GM12878 (cell line): ENCODE data around the gene UST. TPM values are rescaled to one million over a fixed set of nuclear protein-coding genes. Genes with fewer than 3 reads are reported as not detected.

Experiments
- POLR2A ChIP-seq: IDR thresholded peaks from 2 replicates; pipeline ENCODE4 v1.6.1; 2011; ENCODE audit warnings: low read depth, mild to moderate bottlenecking, low read length
- ZNF217 ChIP-seq: fragments of 450-650 bp; IDR thresholded peaks from 2 replicates; pipeline ENCODE4 v1.6.1; 2017; ENCODE audit warnings: antibody characterized with exemption, mild to moderate bottlenecking
- polyA plus RNA-seq, 11 experiments: library from polyadenylated mRNA; depleted of rRNA in 4 of 11; unstranded in 6 of 11; stranded (reverse) in 5 of 11; fragments of >200 nt; fragmentation: Nextera tagmentation in 4 of 11; fragmentation: Illumina TruSeq in 1 of 11; extraction: Ambion mirVana in 4 of 11; extraction: Trizol in 1 of 11; gene quantifications; 1 replicate in 1 of 11; 2 replicates in 10 of 11; pipeline versions ENCODE4 v1.2.1 to v1.2.3, GENCODE V29; 2011 to 2016; ENCODE audit warnings: inconsistent platforms in 2 of 11, missing spikeins in 2 of 11, low read depth in 1 of 11
- total RNA-seq, 4 experiments: library from RNA; depleted of rRNA in 3 of 4; stranded (reverse); fragments of >200 nt in 3 of 4; fragmentation: Illumina TruSeq in 1 of 4; extraction: Trizol in 1 of 4; gene quantifications; 2 replicates each; pipeline versions ENCODE4 v1.2.1 to v1.2.3, GENCODE V29; 2013 to 2021
- TF ChIP-seq, protein P1 (sequence below): fragments of 450-650 bp; IDR thresholded peaks from 2 replicates; pipeline ENCODE4 v1.6.1; 2017; ENCODE audit warnings: mild to moderate bottlenecking, moderate library complexity
- TF ChIP-seq, protein P2 (sequence below): fragments of 450-650 bp; IDR thresholded peaks from 2 replicates; pipeline ENCODE4 v1.6.1; 2018; ENCODE audit warnings: borderline replicate concordance, mild to moderate bottlenecking; ENCODE audit not compliant: partially characterized antibody

The UST gene
- total and polyA plus RNA-seq, 10 of the 15 experiments (the other 5 are each of a cell fraction or from before 2014, with no cell fraction given): 0.74 to 43.3 (median 2.2) TPM

DNA sequence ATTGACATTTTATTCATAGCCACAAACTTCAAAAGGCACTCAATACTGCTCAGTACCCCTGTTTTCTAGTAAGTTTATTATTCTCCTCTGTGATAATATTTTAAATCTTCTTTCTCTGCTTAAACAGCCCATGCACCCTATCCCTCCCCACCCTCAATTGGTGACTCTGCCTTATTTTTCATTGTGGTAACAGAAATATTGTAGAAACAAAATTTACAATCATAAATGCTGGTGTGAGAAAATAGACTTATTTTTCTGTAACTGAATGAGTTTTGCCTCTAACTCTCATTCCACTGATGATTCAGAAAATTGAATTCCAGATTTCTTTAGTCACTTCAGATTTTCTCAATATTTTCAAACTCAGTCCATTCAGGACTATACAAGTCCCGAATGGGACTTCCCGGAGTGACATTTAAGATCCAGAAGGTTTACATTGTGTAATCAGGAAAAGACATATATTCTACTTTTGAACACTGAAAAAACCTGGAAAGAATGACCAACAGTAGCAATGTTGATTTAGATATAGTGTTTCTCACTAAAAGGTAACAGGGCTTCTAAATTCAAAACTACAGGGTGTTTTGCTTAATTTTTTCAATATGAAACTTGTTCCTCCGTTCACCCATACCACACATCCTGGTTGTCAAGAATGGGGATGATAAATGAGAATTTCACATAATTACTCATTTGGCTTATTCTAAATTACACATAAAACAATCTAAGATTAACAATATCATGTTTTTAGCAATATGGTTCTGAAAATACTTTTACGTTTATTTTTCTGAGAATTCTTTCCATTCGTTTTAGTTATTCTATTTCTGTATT is 34.8 kb upstream of the UST start (continued):
- TF ChIP-seq, protein P1, sequence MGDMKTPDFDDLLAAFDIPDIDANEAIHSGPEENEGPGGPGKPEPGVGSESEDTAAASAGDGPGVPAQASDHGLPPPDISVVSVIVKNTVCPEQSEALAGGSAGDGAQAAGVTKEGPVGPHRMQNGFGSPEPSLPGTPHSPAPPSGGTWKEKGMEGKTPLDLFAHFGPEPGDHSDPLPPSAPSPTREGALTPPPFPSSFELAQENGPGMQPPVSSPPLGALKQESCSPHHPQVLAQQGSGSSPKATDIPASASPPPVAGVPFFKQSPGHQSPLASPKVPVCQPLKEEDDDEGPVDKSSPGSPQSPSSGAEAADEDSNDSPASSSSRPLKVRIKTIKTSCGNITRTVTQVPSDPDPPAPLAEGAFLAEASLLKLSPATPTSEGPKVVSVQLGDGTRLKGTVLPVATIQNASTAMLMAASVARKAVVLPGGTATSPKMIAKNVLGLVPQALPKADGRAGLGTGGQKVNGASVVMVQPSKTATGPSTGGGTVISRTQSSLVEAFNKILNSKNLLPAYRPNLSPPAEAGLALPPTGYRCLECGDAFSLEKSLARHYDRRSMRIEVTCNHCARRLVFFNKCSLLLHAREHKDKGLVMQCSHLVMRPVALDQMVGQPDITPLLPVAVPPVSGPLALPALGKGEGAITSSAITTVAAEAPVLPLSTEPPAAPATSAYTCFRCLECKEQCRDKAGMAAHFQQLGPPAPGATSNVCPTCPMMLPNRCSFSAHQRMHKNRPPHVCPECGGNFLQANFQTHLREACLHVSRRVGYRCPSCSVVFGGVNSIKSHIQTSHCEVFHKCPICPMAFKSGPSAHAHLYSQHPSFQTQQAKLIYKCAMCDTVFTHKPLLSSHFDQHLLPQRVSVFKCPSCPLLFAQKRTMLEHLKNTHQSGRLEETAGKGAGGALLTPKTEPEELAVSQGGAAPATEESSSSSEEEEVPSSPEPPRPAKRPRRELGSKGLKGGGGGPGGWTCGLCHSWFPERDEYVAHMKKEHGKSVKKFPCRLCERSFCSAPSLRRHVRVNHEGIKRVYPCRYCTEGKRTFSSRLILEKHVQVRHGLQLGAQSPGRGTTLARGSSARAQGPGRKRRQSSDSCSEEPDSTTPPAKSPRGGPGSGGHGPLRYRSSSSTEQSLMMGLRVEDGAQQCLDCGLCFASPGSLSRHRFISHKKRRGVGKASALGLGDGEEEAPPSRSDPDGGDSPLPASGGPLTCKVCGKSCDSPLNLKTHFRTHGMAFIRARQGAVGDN: no peak
- TF ChIP-seq, protein P2, sequence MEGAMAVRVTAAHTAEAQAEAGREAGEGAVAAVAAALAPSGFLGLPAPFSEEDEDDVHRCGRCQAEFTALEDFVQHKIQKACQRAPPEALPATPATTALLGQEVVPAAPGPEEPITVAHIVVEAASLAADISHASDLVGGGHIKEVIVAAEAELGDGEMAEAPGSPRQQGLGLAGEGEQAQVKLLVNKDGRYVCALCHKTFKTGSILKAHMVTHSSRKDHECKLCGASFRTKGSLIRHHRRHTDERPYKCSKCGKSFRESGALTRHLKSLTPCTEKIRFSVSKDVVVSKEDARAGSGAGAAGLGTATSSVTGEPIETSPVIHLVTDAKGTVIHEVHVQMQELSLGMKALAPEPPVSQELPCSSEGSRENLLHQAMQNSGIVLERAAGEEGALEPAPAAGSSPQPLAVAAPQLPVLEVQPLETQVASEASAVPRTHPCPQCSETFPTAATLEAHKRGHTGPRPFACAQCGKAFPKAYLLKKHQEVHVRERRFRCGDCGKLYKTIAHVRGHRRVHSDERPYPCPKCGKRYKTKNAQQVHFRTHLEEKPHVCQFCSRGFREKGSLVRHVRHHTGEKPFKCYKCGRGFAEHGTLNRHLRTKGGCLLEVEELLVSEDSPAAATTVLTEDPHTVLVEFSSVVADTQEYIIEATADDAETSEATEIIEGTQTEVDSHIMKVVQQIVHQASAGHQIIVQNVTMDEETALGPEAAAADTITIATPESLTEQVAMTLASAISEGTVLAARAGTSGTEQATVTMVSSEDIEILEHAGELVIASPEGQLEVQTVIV: no peak
- no peak for TF ChIP-seq ZNF217
- TF ChIP-seq POLR2A: no peak
